Measurements from ENCODE around the gene SLC9A7. TPM values are rescaled to one million over a fixed set of nuclear protein-coding genes. Genes with fewer than 3 reads are reported as not detected.

The SLC9A7 gene
- 2.1 and 5.1 TPM in 2 replicates for total RNA-seq

DNA sequence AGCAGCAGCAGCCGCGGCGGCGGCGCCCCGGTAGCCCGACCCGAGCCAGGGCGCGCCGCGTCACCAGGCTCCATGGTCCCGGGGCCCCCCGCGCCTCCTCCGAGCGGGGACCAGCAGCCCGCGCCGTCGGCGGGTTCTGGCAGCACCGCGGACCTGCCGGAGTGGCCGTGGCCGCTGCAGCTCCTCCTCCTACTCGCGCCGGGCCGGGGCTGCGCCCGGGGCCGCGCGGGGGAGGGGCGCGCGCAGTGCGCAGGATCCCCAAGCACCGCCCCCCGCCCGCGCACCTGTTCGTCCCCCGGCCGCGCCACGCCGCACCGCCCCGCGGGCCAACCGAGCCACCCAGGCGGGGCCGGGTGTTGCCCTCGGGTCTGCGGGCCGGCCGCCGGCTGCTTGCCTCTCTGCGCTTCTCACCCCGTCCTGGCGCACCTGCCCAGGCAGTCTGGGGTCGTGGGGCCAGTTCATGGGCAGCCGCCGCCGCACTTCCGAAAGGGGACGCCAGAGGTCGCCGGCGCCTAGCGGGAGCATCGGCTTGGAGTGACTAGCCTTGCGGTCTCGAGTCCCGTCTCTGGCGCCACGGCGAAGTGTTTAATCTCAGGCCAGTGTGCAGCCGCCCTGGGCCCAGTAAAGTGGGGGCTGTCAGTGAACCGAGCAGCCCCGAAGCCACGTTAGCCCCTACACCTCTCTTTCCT lies at the start of gene SLC9A7:
SLC9A7 (minus strand) TSS at position 163 of the 689 bp plus-strand sequence; CDS start at position 74, 89 bp downstream.

DNA sequence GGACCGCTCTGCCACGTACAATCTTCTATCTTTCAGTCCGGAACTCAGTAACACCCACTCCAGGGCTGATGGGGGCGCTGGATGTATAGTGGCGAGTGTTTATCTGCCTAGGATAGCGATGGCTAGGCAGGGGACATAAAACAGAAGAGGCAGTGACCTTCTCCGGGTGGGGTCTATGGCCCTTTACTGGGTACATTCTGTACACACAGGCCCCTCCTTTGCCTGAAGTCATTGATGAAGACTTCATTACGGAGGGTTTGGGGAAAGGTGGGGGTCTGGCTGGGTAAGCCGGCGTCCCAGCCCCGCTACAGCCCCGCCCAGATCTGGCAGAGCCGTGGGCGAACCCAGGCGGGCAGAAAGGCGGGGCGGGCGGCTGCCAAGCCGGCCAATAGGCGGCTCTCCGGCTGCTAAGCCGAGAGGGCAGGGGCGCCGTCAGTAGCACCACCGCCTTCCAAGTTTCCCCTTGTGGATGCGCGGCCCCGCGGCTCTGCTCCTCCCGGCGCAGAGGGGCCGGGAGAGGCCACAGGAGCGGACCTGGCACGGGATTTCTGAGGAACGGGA lies 185.5 kb downstream of the SLC9A7 start, which contains the start of gene CHST7:
CHST7 (plus strand) TSS at position 435 of the 561 bp plus-strand sequence. CDS start 167 bp downstream, outside the sequence.

Other genes starting within 250 kb of the SLC9A7 start
- gene ZNF674, start 213.7 kb downstream of the SLC9A7 start, total RNA-seq, result 2.8 and 3.4 TPM in 2 replicates
- 33.6 and 37.3 TPM in 2 replicates for gene CHST7, start 185.4 kb downstream of the SLC9A7 start, total RNA-seq
- gene RP2, start 77.9 kb upstream of the SLC9A7 start, total RNA-seq, result 25.2 and 26.1 TPM in 2 replicates
- 3.6 and 5.2 TPM in 2 replicates for gene JADE3, start 153.3 kb upstream of the SLC9A7 start, total RNA-seq